ENCODE data around the gene SLC25A13. TPM values are rescaled to one million over a fixed set of nuclear protein-coding genes. Genes with fewer than 3 reads are reported as not detected.

The SLC25A13 gene
- total and polyA plus RNA-seq, 2 of the 13 experiments (the other 11 are each of a cell fraction or from before 2014, with no cell fraction given), result 36.2 to 84.9 TPM

- TF ChIP-seq ZMYM4 (CRISPR knock-in tag; IDR thresholded peaks at IDR 0.05) (no peak), MTA1 (CRISPR knock-in tag; IDR thresholded peaks at IDR 0.05; ENCODE audit: borderline replicate concordance) (no peak), ZNF839 (CRISPR knock-in tag; IDR thresholded peaks at IDR 0.05; ENCODE audit: borderline replicate concordance) (no peak), ZNF432 (CRISPR knock-in tag; IDR thresholded peaks at IDR 0.05; ENCODE audit: borderline replicate concordance) (no peak), ZNF772 (CRISPR knock-in tag; IDR thresholded peaks at IDR 0.05) (no peak; the same call in 1 of the 2 replicates), RFXAP (CRISPR knock-in tag; IDR thresholded peaks at IDR 0.05; ENCODE audit: borderline replicate concordance) (peak; percentile 26; the same call in 1 of the 2 replicates), NFRKB (IDR thresholded peaks at IDR 0.05) (no peak), KLF6 (CRISPR knock-in tag; IDR thresholded peaks at IDR 0.05) (no peak; the same call in 1 of the 2 replicates), ERF (CRISPR knock-in tag; IDR thresholded peaks at IDR 0.05) (peak; percentile 41; the same call in 1 of the 2 replicates), E2F1 (CRISPR knock-in tag; IDR thresholded peaks at IDR 0.05) (no peak; the same call in 1 of the 2 replicates), JUND (CRISPR knock-in tag; IDR thresholded peaks at IDR 0.05) (no peak), CEBPG (CRISPR knock-in tag; IDR thresholded peaks at IDR 0.05) (no peak), JDP2 (CRISPR knock-in tag; IDR thresholded peaks at IDR 0.05; ENCODE audit: borderline replicate concordance) (no peak), NAIF1 (CRISPR knock-in tag; IDR thresholded peaks at IDR 0.05; ENCODE audit: borderline replicate concordance) (no peak), ZNF687 (CRISPR knock-in tag; IDR thresholded peaks at IDR 0.05) (no peak), SNAPC4 (CRISPR knock-in tag; IDR thresholded peaks at IDR 0.05) (no peak; the same call in 1 of the 2 replicates), ZNF280B (CRISPR knock-in tag; IDR thresholded peaks at IDR 0.05; ENCODE audit: borderline replicate concordance) (0 out of 2 replicates have a peak, but pooled peaks have one; percentile 20), ZBTB20 (CRISPR knock-in tag; IDR thresholded peaks at IDR 0.05; ENCODE audit: borderline replicate concordance, low read depth) (peak; percentile 21; the same call in 1 of the 2 replicates)
These were observed 754 bp downstream of the SLC25A13 start (continued) for GRCh38 chr7:96321031-96321657.
